NCI-H82 treated with DMSO at 0.1 percent for 48 hours (cell line): Measurements from ENCODE around the gene REL.

ENCODE experiments used
- DNase-seq: peaks from one replicate; lab custom pipeline; 2025; ENCODE audit not compliant: unreplicated experiment; lab: John Stamatoyannopoulos, UW

The REL gene

DNA sequence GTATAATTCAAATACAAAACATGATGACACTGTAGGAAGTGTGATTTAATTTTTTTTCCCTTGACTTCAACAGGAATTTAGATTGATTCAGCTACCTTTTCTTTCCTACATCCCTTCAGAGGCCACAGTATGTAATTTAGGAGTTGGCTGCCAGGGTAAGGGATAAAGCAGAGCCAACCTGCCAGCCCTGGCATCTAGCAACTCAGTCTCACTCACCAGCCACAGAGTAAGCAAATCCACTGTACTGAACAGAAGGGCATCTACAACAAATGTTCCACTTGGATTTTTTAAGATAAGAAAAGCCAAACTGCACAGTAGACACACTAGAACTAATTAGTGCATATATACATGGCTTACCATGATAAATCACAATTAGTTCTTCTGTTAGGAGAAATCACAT is 81.8 kb downstream of the REL start:
- DNase-seq, result no peak

DNA sequence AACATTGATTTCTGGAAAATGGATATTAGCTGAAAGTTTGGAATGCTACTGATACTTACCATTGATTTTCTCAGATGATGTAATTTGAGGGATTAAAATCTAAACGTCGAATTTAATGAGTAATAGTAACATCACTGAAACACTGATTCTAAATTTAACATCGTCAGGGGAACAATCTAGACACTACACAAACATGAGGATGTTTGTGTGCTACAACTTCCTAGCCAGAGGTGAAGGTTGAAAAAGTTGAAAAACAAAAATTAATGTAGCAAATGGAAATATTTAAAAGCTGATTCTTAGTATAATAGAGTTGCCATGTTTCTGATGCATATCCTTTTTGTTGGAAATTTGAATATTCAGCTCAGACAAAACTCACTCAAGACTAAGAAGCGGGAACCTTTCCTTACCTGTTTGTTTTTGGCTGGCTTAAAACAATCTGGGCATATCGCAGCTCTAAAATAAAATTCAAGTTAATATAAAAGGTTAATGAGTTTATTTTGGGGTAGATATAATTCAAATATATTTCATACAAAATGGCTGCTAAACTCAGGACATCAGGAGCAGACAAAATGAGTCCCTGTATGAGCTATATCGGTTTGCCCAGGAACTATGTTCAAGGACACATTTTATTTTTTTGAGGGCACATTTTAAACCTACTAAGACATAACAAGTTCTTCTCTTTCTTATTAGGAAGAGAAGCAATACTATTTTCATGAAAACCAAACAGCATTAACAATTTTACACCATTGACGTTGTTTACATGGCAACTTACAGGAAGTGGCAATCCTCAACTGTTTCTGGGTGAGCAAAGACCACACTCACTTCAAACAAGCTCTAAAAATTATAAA is 83.5 kb downstream of the REL start:
- no peak for DNase-seq

DNA sequence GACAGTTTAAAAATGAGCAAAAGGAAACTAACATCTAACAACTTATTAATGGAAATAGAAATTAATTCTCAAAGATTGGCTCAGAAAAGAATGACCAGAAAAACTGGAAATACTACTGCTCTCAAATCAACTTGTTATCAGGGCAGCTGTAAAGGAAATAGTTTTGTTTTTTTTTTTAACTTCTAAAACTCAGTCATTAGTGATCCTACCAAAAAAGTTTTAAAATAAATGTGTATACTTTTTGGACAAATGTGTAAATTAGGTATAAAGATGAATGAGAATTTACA is 84.1 kb downstream of the REL start:
- no peak for DNase-seq

DNA sequence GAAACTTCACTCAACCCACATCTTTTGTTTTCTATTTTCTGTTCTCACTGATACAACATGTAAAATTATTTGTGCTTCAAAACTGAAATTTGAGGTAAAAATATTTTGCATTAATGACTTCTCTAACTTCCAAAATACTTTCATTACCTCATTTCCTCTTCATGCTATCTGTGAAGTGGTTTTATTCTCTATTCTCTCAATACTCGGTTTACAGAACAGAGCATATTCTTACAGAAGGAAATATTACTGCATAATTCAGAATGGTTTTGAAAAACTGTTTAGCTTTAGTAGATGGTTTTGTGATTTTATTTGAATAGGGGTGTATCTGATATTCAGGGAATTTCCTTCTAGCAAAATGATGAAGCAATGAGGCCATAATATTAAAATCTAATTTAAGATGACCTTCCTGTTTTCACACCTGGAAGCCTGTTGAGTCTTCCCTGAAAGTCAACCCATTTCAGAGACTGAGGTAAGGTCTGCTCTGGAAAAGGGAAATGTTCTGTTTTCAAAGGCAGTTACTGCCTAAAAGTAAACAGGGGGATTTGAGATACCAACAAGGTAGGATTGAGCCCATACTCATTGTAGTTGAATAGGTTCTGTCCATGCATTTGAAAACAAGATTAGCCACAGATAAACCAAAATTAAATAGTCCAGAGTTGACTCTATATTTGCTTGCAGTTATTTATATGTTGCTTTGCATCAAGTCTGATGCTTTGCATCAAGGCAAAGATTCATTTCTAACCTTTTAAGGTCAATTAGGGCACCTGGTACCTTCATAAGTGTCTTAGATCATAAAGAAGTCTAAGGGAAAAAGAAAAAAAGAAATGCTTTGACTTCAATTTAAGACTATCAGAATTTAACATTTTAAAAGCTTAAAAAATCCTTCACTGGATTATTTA is 85.4 kb downstream of the REL start:
- DNase-seq, result no peak

DNA sequence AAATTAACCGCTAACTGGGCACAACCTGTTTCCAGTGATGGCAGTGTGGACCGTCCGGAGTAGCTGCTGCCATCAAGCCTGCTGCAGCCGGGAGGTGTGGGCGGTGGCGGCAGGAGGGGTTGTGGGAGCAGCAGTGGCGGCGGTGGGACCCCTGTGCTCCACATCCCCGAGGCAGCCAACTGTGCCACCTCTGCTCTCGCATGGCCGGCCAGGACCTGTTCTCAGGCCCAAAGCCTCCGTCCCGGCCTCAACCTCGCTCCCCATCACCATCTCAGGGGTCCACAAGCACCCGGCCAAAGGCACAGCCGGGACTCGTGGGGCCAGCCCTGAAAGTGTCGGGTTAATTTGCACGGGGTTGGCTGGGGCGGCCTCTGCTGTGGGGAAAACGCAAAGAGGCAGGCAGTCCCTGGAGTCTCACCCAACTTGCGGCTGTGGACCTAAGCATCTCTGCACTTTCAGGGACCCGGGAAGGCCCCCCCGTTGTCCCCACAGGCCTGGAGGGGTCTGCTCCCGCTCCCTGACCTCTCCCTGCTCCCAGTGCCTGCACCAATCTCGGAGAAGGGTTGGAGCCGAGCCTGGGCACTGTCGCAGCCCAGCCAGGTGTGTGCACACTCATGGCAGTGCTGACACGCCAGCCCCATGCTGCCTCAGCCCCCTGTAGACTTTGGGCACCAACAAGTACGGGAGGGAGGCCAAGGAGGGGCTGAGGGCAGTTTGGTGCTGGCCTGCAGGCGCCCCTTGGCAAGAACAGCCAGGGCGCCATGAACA is 91.7 kb downstream of the REL start:
- DNase-seq, result no peak

DNA sequence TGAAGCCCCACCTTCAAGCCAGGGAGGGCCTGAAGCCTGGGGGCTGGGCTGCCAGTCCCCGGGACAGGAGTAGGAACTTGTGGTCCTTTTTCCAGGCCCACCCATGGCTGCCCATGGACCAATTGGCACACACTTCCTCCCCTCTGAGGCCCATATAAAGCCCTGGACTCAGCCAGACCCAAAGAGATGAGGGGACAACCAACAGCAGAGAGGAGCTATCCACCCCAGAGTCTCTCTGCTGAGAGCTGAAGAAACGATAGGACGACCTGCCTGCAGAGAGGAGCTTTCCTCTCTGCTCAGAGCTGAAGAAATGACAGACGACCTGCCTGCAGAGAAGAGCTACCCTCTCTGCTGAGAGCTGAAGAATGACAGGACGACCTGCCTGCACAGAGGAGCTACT is 92.3 kb downstream of the REL start:
- no peak for DNase-seq

DNA sequence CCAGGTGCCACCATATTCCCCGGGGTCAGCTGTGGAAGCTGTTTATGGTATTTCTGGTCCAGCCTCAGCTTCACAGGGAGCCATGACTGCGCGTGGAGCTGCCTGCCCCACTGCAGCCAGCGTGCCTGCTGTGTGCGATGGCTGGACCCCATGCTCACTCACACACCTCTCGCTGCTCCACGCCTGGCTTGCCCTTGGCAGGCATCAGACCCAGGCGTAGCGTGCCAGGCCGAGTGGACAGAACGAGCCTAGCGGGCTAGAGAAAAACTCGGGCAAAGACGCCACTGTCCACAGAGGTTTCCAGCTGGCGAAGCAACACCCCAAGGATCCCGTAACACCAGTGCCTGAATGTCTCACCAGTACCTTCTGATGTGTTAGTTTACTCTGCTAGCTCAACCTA is 93.3 kb downstream of the REL start:
- DNase-seq, result no peak
